GM19452 (cell line): ENCODE data around the gene KIF20B.

Source experiments
- ATAC-seq: cut with Tn5 transposase; IDR thresholded peaks from one replicate; pipeline ENCODE4 v1.9.1; 2021; ENCODE audit not compliant: unreplicated experiment

KIF20B gene

GRCh38 chr10:89701242-89702120 is at the start of gene KIF20B:
Gene KIF20B, plus strand, starts transcription at chr10:89701590. Its CDS starts 3,705 bp downstream, at chr10:89705295.
- ATAC-seq = peak; percentile 98

GRCh38 chr10:89651916-89652573 is 49.3 kb upstream of the KIF20B start:
- peak; percentile 50 for ATAC-seq

- ATAC-seq = no peak
Measured at GRCh38 chr10:89652806-89653370, 48.5 kb upstream of the KIF20B start.

GRCh38 chr10:89653410-89653869 is 48.0 kb upstream of the KIF20B start:
- ATAC-seq = peak; percentile 73

- ATAC-seq = no peak
Measured at GRCh38 chr10:89655722-89656121, 45.7 kb upstream of the KIF20B start.

GRCh38 chr10:89657302-89657701 is 44.1 kb upstream of the KIF20B start:
- no peak for ATAC-seq

- ATAC-seq = no peak
Measured at GRCh38 chr10:89659143-89660131, 42.0 kb upstream of the KIF20B start.

- no peak for ATAC-seq
Measured at GRCh38 chr10:89662596-89662995, 38.8 kb upstream of the KIF20B start.

GRCh38 chr10:89663144-89663543 is 38.2 kb upstream of the KIF20B start:
- ATAC-seq = no peak

- ATAC-seq = no peak
Measured at GRCh38 chr10:89664203-89664602, 37.2 kb upstream of the KIF20B start.

- no peak for ATAC-seq
Measured at GRCh38 chr10:89665302-89665701, 36.1 kb upstream of the KIF20B start.

GRCh38 chr10:89666138-89666537 is 35.3 kb upstream of the KIF20B start:
- ATAC-seq = no peak

GRCh38 chr10:89668386-89669071 is 32.9 kb upstream of the KIF20B start:
- ATAC-seq = no peak

GRCh38 chr10:89669985-89670384 is 31.4 kb upstream of the KIF20B start:
- ATAC-seq = no peak

GRCh38 chr10:89670926-89671325 is 30.5 kb upstream of the KIF20B start:
- ATAC-seq = no peak

- no peak for ATAC-seq
Measured at GRCh38 chr10:89677341-89677740, 24.0 kb upstream of the KIF20B start.

GRCh38 chr10:89679986-89680385 is 21.4 kb upstream of the KIF20B start:
- ATAC-seq = no peak

GRCh38 chr10:89683883-89684282 is 17.5 kb upstream of the KIF20B start:
- no peak for ATAC-seq

- ATAC-seq = no peak
Measured at GRCh38 chr10:89684604-89685003, 16.8 kb upstream of the KIF20B start.

- ATAC-seq = no peak
Measured at GRCh38 chr10:89685936-89686335, 15.5 kb upstream of the KIF20B start.
